KBM-7 (cell line): ENCODE results near the gene FBRS.
"Not testable (repeated sequence)": the region's sequence is repeated elsewhere in the genome, so short reads cannot be mapped to it uniquely, and the experiment has no call there.

Source experiments
- DNase-seq: peaks from one replicate; pipeline ENCODE4 v3.0.0-alpha.2; 2015
- in situ Hi-C: fragments of 300-500 bp; cut with MboI; formaldehyde crosslinking; loops from 2 replicates; pipeline ENCODE4 v1.14.3; 2020; ENCODE audit warnings: low sequenced_read_pairs, low pct_unique_long_range_greater_than_20kb, mixed read lengths

FBRS gene

DNA sequence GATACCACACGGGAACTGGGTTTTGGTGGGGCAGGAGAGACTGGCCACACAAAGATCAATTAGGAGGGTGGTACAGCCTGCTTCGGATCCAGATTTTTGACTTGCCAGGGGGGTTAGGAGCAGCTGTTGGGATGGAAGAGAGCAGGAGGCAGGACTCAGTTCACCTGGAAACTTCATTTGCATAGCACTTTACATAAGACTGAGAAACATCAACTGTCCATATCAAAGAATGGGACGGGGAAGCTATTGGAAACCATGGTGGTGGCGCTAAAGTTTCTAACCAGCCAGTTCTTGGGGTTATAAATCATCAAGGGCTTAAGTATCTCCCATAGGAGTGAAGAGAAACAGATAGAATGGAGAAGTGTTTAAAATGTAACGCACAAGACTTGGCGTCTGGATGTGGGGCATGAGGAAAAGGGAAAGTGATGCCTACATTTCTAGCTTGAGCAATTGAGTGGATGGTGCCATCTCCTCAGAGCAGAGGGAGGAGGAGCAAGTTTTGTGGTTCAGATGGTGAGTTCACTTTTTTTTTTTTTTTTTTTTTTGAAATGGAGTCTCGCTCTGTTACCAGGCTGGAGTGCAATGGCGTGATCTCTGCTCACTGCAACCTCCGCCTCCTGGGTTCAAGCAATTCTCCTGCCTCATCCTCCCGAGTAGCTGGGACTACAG is 34.3 kb downstream of the FBRS start:
- in situ Hi-C loops = no loop called here
- DNase-seq = peak; percentile 38

DNA sequence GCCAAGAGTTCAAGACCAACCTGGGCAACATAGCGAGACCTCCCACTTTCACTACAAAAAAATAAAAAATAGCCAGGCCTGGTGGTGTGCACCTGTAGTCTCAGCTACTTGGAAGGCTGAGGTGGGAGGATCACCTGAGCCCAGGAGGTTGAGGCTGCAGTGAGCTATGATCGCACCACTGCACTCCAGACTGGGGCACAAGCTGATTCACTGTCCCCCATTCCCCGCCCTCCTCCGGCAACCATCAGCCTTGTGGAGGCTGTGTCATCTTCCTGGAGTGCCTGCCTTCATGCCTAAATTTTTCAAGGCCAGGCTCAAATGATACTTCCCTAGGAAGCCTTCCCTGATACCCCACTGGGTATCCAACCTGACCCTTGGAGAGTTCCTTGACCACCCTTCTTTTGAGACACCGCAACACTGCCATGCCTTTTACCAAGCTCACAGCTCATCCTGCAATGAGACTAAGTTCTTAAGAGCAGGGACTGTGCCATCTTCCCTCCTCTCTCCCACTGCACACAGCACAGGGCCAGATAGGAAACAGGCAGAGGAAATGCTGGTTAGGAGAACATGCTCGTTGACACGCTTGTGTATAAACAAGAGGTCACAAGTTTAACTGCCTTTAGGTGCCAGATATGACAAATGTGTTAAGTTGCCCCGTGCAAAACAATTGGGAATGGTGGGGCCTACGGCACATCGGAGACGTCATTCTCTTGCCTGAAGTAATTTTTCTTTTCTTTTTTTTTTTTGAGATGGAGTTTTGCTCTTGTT is 36.9 kb downstream of the FBRS start:
- DNase-seq = no peak

DNA sequence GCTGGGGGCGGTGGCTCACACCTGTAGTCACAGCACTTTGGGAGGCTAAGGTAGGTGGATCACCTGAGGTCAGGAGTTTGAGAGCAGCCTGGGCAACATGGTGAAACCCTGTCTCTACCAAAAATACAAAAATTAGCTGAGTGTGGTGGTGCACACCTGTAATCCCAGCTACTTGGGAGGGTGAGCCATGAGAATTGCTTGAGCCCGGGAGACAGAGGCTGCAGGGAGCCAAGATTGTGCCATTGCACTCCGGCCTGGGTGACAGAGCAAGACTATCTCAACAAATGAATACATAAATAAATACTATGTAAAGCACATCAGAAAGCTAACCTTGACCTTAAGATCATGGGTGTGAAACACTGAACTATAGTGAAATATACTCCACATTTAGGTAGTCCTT is 38.4 kb downstream of the FBRS start:
- in situ Hi-C loops, DNase-seq: not testable (repeated sequence)

More for the DNA sequence above, 36.9 kb downstream of the FBRS start:
- in situ Hi-C loops = no loop called here

DNA sequence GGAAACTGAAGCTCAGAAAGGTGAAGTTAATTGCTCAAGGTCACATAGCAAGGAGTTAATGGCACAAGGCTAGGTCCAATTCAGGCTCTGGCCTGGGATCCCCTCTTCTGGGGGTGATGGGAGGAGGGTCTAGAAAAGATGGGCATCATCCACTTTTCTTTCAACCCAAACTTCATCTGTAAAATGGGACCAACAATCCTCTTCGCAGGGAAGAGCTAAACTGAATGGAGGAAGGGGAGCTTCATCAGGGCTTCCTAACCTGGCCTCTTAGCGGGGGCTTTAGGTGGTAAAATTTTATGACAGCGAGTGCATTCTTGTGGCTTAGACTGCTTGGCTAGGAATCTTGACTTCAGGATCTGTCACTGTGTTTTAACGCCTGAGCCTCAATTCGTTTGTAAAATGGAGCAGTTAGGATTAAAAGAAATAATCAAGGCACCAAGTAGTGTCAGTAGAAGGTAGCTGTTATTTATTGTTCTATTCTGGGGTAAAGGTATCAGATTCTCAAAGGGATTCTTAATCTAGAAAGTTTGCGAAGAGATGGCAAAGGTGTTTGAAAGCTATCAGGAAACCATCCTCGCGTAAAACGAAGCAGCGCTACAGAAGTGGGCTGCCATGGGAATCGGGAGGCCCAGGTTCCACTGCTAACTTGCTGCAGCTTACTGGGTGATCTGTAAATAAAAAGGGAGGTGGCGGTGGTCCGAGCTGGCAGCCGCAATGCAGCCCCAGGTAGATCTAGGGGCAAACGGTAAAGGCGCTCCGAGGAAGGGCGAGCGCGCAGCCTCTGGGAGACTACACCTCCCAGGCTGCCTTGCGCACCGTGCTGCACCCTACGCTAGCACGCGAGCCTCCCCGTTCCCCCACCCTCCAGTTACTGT is 39.3 kb downstream of the FBRS start:
- in situ Hi-C loops = no loop called here
- no peak for DNase-seq

DNA sequence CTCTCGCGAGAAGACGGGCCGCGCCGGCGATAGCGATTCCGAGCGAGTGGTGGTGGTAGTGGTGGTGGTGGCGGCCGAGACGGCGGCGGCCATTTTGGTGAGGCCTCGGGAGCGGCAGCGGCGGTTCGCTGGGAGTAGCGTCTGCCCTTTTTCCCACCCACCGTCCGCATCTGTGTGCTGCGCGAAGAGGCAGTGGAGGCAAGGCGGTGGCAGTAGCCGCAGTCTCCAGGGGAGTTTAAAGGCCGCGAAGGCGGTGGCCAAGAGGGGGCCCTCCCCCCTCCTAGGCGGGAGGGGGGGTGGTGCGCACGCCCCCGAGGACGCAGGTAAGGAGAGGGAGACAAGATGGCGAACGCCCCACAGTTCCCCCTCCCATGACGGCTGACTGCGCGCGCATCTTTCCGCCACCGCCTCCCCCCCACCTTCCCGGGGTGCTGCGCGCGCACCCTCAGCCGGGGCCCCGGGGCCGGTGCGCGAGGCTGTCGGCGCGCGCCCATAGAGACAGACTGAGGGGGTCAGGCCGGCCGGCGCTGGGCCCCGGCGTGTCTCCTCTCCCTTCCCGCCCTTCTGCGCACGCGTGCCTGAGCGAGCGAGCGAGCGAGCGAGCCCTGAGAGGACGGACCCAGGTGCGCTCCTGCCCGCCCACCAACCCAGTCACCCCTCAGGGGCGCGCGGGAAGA is 40.0 kb downstream of the FBRS start:
- DNase-seq = peak; percentile 98
- in situ Hi-C loops = no loop called here

DNA sequence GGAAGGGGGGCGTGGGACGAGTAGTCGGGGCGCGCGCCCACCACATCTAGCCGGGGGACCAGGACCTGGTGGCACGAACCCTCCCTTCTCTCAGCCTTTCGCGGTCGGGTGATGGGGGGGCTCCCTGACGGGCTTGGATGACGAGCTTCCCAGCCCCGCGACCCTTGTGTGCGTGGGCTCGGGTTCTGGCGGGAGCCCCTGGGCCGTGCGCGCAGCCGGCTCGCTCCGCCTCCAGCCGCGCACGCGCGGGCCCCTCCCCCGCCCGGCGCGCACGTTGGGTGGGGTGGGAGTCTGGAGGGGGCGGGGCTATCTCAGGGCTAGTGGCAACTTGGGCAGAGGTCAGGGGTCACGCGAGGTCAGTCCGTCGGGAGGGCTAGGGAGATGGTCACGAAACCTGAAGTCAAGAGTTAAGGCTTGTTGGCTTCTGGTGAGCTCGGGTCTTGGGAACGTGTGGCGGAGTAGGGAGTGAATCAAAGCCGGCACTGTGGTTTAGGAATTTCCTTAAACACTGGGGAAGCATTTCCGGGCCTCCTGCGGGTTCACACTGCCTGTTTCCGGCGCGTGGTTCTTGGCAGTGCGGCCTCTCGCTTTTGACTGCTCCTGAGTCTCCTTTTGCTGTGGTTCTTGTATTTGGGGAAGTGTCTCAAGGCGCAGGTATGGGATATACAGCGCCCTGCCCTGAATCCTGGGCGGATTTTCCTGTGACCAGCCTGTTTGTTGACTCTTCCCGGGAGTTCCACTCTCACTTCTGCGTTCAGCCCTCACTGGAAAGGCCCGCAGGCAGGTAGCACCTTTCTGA is 40.8 kb downstream of the FBRS start, which contains the start of gene SRCAP:
SRCAP (plus strand) TSS at position 356 of the 799 bp plus-strand sequence. CDS start 1,654 bp downstream, outside the sequence.
- in situ Hi-C loops = no loop called here
- peak; percentile 95 for DNase-seq

DNA sequence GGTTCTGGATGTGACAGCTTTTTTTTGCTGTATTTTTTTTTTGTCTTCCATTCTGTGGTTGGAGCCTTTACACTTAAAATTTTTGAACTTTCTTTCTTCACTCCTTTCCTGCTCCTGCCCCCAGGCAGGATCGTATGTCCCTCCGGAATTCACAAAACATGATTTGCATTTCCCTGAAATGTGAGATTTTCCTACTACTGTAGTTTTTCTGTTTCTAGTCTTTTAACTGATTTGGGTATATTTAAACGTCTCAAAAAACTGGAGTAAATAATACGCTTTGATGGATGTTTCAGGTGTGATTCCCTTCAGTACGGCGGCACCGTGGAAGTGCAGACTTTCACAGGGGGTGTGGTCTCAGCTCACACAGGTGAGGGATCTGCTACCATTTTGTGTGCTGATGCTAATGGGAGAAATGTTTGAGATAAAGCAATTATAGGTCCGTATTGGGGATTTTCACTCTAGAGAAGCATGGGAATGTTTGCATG is 41.4 kb downstream of the FBRS start:
- DNase-seq = no peak
- in situ Hi-C loops = no loop called here

DNA sequence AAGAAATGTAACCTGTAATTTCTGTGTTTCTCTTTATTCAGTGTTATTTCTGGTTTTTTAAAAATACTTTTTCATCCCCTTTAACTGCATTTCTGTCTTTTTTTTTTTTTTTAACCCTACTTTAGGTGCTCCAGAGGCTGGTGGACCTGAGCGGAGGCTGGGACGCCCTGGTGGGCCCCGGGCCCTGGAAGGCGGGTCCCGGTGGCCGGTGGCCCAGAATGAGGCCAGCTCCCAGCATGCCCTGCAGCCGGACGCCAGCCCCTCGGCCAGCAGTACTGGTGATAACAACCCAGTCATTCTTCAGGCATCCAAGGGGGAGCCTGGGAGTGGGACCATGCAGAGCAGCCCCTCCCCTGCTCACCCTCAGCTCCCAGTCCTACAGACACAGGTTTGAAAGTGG is 42.3 kb downstream of the FBRS start:
- DNase-seq = no peak
- in situ Hi-C loops = no loop called here

DNA sequence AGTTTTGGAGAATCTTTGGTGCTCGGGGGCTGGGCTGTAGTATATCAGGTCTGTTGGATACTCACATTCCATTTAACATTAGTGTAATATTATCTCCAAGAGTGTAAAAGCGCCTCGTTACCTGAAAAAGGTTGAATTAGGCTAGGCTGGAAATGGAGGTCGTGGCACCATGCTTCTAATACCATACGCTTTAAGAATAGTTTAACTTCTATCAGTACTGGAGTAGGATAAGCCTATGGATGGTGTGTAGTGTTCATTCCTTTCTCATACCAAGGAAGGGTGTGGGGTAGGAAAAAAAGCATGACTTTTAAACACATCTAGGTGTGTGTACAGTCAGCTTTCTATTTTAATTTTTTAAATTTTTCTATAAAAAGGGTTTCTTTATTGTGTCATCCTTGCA is 42.7 kb downstream of the FBRS start:
- no peak for DNase-seq
- in situ Hi-C loops = no loop called here

DNA sequence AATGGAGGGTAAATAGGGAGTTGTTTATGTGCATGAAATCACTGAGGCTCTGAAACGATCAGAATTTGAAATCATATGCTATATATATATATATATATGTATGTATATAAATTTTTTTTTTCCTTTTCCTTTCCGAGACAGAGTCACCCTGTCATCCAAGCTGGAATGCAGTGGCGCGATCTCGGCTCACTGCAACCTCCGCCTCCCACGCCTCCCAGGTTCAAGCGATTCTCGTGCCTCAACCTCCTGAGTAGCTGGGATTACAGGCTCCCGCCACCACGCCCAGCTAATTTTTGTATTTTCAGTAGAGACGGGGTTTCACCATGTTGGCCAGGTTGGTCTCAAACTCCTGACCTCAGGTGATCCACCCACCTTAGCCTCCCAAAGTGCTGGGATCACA is 44.8 kb downstream of the FBRS start:
- DNase-seq, in situ Hi-C loops: not testable (repeated sequence)

DNA sequence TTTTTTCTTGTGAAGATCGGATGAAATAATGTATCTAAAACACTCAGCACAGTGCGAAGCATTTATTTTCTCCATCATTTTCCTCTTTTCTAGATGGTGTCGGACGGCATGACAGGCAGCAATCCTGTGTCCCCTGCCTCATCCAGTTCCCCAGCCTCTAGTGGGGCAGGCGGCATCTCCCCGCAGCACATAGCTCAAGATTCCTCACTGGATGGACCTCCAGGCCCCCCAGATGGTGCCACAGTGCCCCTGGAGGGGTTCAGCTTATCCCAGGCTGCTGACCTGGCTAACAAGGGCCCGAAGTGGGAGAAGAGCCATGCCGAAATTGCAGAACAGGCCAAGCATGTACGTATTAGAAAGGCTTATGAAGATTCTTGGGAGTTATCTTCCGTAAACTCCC is 45.7 kb downstream of the FBRS start:
- DNase-seq = no peak
- in situ Hi-C loops = no loop called here

DNA sequence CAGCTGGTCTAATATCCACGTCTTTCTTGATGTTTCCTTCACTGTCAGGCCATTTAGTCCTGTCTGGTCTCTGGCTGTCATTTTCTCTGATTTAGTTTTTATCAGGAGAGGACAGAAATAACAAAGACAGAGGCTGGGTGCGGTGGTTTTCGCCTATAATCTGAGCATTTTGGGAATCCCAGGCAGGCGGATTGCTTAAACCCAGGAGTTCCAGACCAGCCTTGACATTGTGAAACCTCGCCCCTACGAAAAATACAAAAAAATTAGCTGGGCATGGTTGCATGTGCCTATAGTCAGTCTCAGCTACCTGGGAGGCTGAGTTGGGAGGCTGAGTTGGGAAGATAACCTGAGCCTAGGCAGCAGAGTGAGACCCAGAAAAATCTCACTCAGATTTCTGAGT is 47.8 kb downstream of the FBRS start:
- in situ Hi-C loops = no loop called here
- no peak for DNase-seq

DNA sequence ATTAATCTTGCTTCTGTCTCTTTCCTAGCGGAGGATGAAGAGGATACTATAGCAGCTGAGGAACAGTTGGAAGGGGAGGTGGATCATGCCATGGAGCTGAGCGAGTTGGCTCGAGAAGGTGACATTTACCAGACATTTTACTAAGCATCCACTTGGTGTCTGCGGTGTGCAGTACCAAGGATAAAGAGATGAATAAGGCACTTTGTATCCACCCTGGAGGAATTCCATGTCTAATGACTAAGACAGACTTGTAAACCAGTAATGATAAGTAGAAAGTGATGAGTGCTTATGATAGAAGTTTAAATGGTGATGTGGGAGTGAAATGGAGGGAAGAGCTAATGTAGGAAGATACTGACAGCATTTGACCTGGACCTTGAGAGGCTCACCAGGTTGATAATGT is 52.7 kb downstream of the FBRS start:
- no peak for DNase-seq
- in situ Hi-C loops = no loop called here

DNA sequence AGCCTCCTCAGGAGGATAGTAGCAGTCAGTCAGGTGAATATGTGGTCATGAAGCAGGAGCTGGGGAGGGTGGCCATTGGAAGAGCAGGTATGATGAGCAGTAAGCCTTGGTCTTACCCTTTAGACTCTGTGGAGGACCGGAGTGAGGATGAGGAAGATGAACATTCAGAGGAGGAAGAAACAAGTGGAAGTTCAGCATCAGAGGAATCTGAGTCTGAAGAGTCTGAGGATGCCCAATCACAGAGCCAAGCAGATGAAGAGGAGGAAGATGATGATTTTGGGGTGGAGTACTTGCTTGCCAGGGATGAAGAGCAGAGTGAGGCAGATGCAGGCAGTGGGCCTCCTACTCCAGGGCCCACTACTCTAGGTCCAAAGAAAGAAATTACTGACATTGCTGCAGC is 53.5 kb downstream of the FBRS start:
- in situ Hi-C loops = no loop called here
- DNase-seq = no peak

DNA sequence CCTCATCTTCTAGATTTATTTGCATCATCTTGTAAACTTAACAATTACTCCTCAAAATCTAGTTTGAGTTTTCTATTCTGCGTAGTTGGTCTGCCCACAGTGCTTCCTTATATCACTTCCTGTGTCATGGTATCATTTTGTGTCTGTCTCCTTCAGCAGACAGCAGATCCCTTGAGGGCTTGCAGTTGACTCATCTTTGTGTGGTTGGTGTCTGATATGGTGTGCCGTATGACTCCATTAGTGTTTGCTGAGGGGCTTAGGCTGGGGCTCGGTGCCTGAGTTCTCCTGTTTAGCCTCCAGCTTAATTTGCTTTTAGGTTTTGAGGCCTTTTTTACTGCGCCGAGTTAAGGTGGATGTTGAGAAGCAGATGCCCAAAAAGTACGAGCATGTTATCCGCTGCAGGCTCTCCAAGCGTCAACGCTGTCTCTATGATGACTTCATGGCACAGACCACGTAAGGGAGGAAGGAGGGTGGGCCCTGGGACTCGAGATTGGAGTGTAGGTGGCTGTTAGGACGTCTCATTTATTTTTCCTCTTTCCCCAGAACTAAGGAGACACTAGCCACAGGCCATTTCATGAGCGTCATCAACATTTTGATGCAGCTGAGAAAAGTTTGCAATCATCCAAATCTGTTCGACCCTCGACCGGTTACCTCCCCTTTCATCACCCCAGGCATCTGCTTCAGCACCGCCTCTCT is 57.7 kb downstream of the FBRS start:
- DNase-seq = no peak
- in situ Hi-C loops = no loop called here

DNA sequence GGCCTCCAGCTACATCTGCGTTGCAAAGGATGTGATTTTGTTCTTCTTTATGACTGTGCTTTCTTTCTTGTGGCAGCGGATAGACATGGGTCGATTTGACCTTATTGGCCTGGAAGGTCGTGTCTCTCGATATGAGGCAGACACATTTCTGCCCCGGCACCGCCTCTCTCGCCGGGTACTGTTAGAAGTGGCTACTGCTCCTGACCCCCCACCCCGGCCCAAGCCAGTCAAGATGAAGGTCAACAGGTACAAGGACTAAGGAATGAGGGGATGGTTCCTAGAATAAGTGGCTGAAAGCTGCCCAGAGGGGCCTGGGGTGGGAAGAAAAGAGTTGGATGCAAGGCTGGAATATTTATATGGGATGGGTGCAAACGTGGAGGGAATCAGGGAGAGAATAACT is 61.9 kb downstream of the FBRS start:
- DNase-seq = no peak
- in situ Hi-C loops = no loop called here
